NCI-H460 (cell line): ENCODE results near the gene OBP2B. TPM values are rescaled to one million over a fixed set of nuclear protein-coding genes. Genes with fewer than 3 reads are reported as not detected.
A peak's percentile ranks its signal among the peaks of the same experiment; 100 is the strongest.

Source experiments
- DNase-seq: peaks from one replicate; pipeline ENCODE4 v3.0.0-alpha.2; 2016; ENCODE audit warnings: low read depth; ENCODE audit errors: extremely low read depth
- total RNA-seq: library from RNA; depleted of rRNA; stranded (reverse); fragments of >200 nt; shearing (Covaris generic); gene quantifications from 2 replicates; pipeline ENCODE4 v1.2.3, GENCODE V29; 2014

The OBP2B gene
- total RNA-seq, 1 experiment from 2014 or later = not detected

GRCh38 chr9:133202688-133203453 is 6.2 kb downstream of the OBP2B start:
- no peak for DNase-seq

- DNase-seq = no peak
Observed at GRCh38 chr9:133202145-133202513, 6.9 kb downstream of the OBP2B start.

- DNase-seq = no peak
Observed at GRCh38 chr9:133201424-133202144, 7.5 kb downstream of the OBP2B start.

- DNase-seq = no peak
Observed at GRCh38 chr9:133200631-133201030, 8.4 kb downstream of the OBP2B start.

- no peak for DNase-seq
Observed at GRCh38 chr9:133199648-133200321, 9.3 kb downstream of the OBP2B start.

GRCh38 chr9:133195029-133195428 is 14.0 kb downstream of the OBP2B start:
- DNase-seq = no peak

- DNase-seq = no peak
Observed at GRCh38 chr9:133194597-133194996, 14.5 kb downstream of the OBP2B start.

- DNase-seq = no peak
Observed at GRCh38 chr9:133191989-133192388, 17.1 kb downstream of the OBP2B start.

- DNase-seq = no peak
Observed at GRCh38 chr9:133189826-133190225, 19.2 kb downstream of the OBP2B start.

- DNase-seq = no peak
Observed at GRCh38 chr9:133188843-133189180, 20.2 kb downstream of the OBP2B start.

- DNase-seq = peak; percentile 14
Observed at GRCh38 chr9:133188006-133188842, 20.8 kb downstream of the OBP2B start.

- DNase-seq = no peak
Observed at GRCh38 chr9:133187561-133188005, 21.5 kb downstream of the OBP2B start.

GRCh38 chr9:133186736-133187135 is 22.3 kb downstream of the OBP2B start:
- no peak for DNase-seq

GRCh38 chr9:133184971-133185370 is 24.1 kb downstream of the OBP2B start:
- DNase-seq = peak; percentile 73

GRCh38 chr9:133182151-133182550 is 26.9 kb downstream of the OBP2B start:
- DNase-seq = no peak

GRCh38 chr9:133181561-133181960 is 27.5 kb downstream of the OBP2B start:
- DNase-seq = no peak

GRCh38 chr9:133180953-133181352 is 28.1 kb downstream of the OBP2B start:
- DNase-seq = no peak

GRCh38 chr9:133173056-133173455 is 36.0 kb downstream of the OBP2B start:
- no peak for DNase-seq

GRCh38 chr9:133171161-133171961 is 37.7 kb downstream of the OBP2B start:
- no peak for DNase-seq

GRCh38 chr9:133170716-133171115 is 38.3 kb downstream of the OBP2B start:
- no peak for DNase-seq
